ENCODE data around the gene NACC2. TPM values are rescaled to one million over a fixed set of nuclear protein-coding genes. Genes with fewer than 3 reads are reported as not detected.

Gene NACC2
- total and polyA plus RNA-seq, 2 of the 8 experiments (the other 6 are each of a cell fraction or from before 2014, with no cell fraction given) = 8.3 to 14.0 TPM

- H2BK12ac ChIP-seq (ENCODE audit: low read depth, low read length) = 0 out of 2 replicates have a peak overlapping the region, but pooled peaks have one; percentile 60
- H4K5ac ChIP-seq (ENCODE audit: insufficient read length, low read depth, low read length) = no peak overlapping the region
- no peak overlapping the region for H2AK5ac ChIP-seq (ENCODE audit: low read depth, low read length)
- no peak overlapping the region for H3K14ac ChIP-seq (ENCODE audit: insufficient read length)
- no peak overlapping the region for H3K23ac ChIP-seq (ENCODE audit: insufficient read length)
- no peak overlapping the region for H4K8ac ChIP-seq (ENCODE audit: extremely low read depth, insufficient read depth, low read length)
- H3K9me3 ChIP-seq (ENCODE audit: insufficient read depth in 2 of 2, low read depth in 1 of 2, low read length in 1 of 2) = no peaks in the 10 kb centered on the region
- H3K27me3 ChIP-seq (replicated peaks in 1 of 4; ENCODE audit: control insufficient read depth in 3 of 4, extremely low read depth in 1 of 4, insufficient read depth in 3 of 4, low read length in 3 of 4) = no peaks in the 10 kb centered on the region
- H3K23me2 ChIP-seq (ENCODE audit: low read depth, low read length) = no peaks in the 10 kb centered on the region; the same call in 1 of the 2 replicates
- H2BK120ac ChIP-seq (replicated peaks; ENCODE audit: low read depth, low read length) = no peak overlapping the region
- H3K27ac ChIP-seq (ENCODE audit: low read depth, low read length) = no peak overlapping the region
- H2BK20ac ChIP-seq (ENCODE audit: low read length) = no peak overlapping the region
- no peak overlapping the region for H3K4ac ChIP-seq (replicated peaks; ENCODE audit: insufficient read length, low read depth, low read length)
- no peak overlapping the region for H3K18ac ChIP-seq (ENCODE audit: extremely low read depth, low read length)
- no peak for FAIRE-seq
- no peak overlapping the region for H3K4me2 ChIP-seq (ENCODE audit: insufficient read depth in 1 of 2, low read depth in 2 of 2, low read length in 2 of 2)
- H4K91ac ChIP-seq (replicated peaks; ENCODE audit: insufficient read length, low read length) = no peak overlapping the region
- no peak overlapping the region for H3K9ac ChIP-seq (replicated peaks in 1 of 4; ENCODE audit: extremely low read depth in 1 of 4, low read depth in 3 of 4, low read length in 3 of 4)
- no peak overlapping the region for H3K56ac ChIP-seq (replicated peaks; ENCODE audit: insufficient read length, low read depth, low read length)
- no peak for DNase-seq (ENCODE audit: low read depth in 1 of 2, low spot score in 2 of 2)
- ChIA-PET CTCF (ENCODE audit: partially characterized antibody) (interaction anchor here (0.7 to 5.8 kb wide), 13 partner anchors 13 to 256 kb away, joined by 3 to 98 read pairs (median 9); no protein-coding TSS in a partner anchor), POLR2A (ENCODE audit: partially characterized antibody) (interaction anchor here (2.0 kb wide), 1 partner anchor 8 kb away, joined by 5 read pairs; the partner anchor contains the start of gene UBAC1)
- TF ChIP-seq E2F6 (IDR thresholded peaks at IDR 0.05) = no peak
- no peak for TF ChIP-seq FOSL1 (IDR thresholded peaks at IDR 0.05; ENCODE audit: insufficient read depth, low read depth, low read length)
- no peak for TF ChIP-seq SIRT6 (IDR thresholded peaks at IDR 0.05; ENCODE audit: low read length)
- TF ChIP-seq SIN3A (conservative IDR thresholded peaks at IDR 0.05 in 1 of 2, IDR thresholded peaks at IDR 0.05 in 1 of 2; ENCODE audit: low read depth in 1 of 2, low read length in 2 of 2) = no peak
- no peak for TF ChIP-seq ATF2 (IDR thresholded peaks at IDR 0.05; ENCODE audit: low read length)
- no peak for TF ChIP-seq SUZ12 (IDR thresholded peaks at IDR 0.05; ENCODE audit: low read length)
- no peak for TF ChIP-seq POLR2AphosphoS5 (IDR thresholded peaks at IDR 0.05; ENCODE audit: low read depth, low read length)
- no peak for TF ChIP-seq BACH1 (IDR thresholded peaks at IDR 0.05; ENCODE audit: low read length)
- TF ChIP-seq PHF8 (conservative IDR thresholded peaks at IDR 0.05; ENCODE audit: low read depth, low read length) = no peak
- TF ChIP-seq NRF1 (IDR thresholded peaks at IDR 0.05; ENCODE audit: low read depth, low read length) = no peak
- no peak overlapping the region for H3K4me3 ChIP-seq (ENCODE audit: extremely low read depth in 1 of 4, insufficient read depth in 2 of 4, low read depth in 3 of 4, low read length in 4 of 4)
- H4K20me1 ChIP-seq (replicated peaks in 1 of 2; ENCODE audit: control insufficient read depth in 1 of 2, insufficient read depth in 2 of 2, low read length in 2 of 2) = peaks cover 0 to 9% of the 10 kb centered on the region in 2 experiments
- WGBS, 2 experiments (ENCODE audit: extremely low coverage in 1 of 2, insufficient coverage in 1 of 2, insufficient read length in 1 of 2, insufficient replicate concordance in 2 of 2, low coverage in 1 of 2, low lambda C conversion rate in 2 of 2, missing lambda C conversion rate in 1 of 2) = 90% methylated on average over 12 of the region's 12 CpGs; no CpG with 5 or more reads in 1 of the 2 experiments
- no peaks in the 10 kb centered on the region for H3K79me1 ChIP-seq (ENCODE audit: low read depth, low read length)
- no peaks in the 10 kb centered on the region for H3K36me3 ChIP-seq (ENCODE audit: control insufficient read depth in 2 of 4, insufficient read depth in 4 of 4, low read length in 3 of 4)
- peaks cover 0 to 8% (median 4%) of the 10 kb centered on the region in 4 experiments; a peak in 6 of 7 replicates for H3K4me1 ChIP-seq (replicated peaks in 1 of 4; ENCODE audit: control insufficient read depth in 3 of 4, insufficient read depth in 4 of 4, low read length in 3 of 4)
- H2BK15ac ChIP-seq (ENCODE audit: low read length) = no peak overlapping the region
- no peak overlapping the region for H2AFZ ChIP-seq (ENCODE audit: low read length)
- no peaks in the 10 kb centered on the region for H3K79me2 ChIP-seq (ENCODE audit: control insufficient read depth in 1 of 2, insufficient read depth in 2 of 2, low read length in 2 of 2)
- no peak overlapping the region for H2BK5ac ChIP-seq (ENCODE audit: low read depth, low read length)
These were observed 125.9 kb downstream of the NACC2 start for GRCh38 chr9:135969064-135969683.
